HG02981 (cell line): ENCODE measurements around the gene RASGRF1.

Experiments used
- ATAC-seq: cut with Tn5 transposase; IDR thresholded peaks from one replicate; pipeline ENCODE4 v1.9.1; 2021; ENCODE audit warnings: mild to moderate bottlenecking, moderate library complexity; ENCODE audit not compliant: unreplicated experiment

The RASGRF1 gene

DNA sequence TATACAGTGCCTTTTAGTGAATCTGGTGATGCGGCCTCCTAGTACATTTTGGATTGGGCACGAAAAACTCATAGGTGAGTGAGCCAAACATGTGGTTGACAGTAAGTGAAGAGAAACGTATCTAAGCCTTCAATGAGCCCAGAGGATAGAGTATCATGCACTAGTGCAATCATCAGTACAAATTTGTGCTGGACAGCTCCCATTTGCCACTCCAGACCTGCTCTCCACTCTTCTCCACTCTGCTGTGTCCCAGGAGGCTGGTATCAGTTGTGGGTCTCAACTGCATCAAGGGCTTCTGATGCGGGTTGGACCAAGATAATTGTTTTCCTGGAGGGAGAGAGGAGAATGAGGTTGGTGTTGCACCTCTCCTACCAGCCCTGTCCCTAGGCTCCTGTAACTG, 9.1 kb upstream of the RASGRF1 start:
- ATAC-seq, result no peak

DNA sequence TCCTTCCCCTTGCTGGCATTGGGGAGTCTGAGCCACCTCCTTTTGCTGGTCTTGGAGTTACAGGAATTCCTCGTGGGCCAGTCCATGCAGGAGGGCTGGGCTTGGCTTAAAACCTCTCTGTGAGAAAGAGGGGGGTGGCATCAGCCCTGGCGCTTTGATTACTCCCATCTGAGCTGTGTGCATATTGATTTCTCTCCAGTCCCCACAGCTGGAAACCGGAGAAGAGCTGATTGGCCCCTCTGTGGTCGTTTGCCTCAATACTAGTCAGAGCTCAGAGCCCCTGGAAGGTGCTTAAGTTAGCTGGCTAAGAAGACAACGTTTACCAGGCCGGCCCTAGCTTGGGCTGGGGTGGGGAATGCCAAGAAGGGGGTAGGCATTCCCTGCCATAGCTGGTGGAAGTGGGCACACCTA, 4.0 kb upstream of the RASGRF1 start:
- no peak for ATAC-seq

DNA sequence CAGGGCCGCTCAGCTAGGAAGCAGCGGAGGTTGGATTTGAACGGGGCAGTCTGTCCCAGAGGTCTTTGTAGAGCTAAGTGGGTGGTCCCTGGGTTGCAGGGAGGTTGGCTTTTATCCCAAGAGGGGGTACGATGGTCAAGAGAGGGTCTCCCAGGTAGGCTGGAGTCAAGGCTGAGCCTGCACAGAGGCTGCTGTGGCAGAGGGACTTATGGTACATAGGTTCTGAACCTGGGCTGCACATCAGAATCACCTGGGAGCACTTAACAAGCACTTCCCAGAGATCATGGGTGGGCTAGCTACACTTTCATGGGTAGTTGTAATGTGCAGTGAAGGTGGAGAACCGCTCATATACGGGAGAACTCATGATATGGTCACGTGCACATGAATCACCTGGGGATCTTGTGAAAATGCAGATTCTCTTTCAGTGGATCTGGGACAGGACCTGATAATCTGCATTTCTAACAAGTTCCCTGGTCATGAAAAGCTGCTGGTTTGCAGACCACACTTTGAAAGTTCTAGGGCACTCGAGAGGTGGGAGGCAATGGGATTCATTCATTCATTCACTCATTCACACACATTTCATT, 2.9 kb upstream of the RASGRF1 start:
- ATAC-seq, result no peak

DNA sequence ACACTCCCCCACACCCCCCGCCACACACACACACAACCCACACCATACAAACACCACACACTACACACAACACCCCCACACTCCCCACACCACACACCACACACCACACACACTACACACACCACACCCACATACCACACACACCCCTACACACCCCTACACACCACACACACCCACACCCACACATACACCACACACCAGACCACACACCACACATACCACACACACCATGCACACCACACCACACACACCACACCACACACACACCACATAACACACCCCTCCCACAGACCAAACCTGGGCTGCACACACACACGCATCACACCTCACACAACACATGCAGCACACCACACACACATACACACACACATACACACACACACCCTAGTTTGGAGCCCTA, 1.8 kb upstream of the RASGRF1 start:
- no peak for ATAC-seq

DNA sequence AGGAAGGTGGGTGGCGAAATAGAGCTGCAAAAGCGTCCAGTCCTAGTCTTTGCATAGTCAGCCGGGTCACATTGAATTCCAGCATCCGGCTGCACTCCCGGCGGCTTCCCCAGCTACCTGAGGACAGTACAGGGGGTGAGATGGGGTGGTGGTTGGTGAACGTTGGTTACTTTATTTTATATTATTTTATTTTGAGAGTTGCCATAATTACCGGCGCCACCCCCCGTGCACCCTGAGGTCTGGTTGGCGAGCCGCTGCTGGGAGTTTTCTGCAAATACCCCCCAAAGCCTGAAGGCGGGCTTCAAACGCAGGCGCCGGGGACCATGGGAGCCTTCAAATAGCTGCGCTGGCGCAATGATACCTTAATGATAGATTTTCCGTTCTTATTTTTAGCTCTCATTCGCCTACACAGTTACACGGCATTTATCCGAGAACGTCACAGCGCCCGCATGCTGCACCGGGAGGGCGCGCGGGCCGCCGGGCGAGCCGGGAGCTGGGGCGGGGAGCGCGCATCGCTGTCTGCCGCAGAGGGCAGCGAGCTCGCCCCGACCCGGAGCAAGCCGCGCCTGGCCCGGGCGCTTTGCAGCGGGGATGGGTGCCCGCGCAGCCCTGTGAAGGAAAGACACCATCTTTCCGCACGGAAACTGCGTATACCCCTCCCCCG, 756 bp upstream of the RASGRF1 start:
- no peak for ATAC-seq

DNA sequence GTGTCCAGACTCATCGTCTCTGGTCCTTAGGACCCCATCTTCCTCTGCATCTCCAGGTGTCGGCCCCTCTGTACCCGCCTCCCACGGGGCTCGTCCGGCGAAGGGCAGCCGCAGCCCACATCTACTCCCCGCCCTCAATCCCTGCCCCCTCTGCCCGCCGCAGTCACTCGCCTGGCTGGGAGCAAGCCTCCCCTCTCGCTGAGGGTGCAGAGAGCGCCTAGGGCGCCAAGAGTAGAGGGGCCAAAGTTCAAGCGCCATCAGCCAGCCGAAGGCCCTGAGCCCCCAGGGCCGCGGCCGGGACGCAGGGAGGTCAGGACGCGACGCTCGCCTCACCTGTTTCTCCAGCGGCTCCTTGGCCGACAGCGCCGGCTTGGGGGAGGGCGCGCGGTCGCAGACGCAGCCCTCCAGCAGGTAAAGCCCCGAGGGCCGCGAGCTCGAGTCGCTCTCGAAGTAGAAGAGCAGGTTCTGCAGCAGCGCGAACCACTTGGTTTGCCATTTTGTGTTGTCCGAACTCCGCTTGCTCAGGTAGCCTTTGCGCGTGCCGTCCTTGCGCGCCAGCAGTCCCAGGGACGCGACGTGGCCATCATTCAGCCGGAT, 592 bp downstream of the RASGRF1 start:
- ATAC-seq, result no peak

DNA sequence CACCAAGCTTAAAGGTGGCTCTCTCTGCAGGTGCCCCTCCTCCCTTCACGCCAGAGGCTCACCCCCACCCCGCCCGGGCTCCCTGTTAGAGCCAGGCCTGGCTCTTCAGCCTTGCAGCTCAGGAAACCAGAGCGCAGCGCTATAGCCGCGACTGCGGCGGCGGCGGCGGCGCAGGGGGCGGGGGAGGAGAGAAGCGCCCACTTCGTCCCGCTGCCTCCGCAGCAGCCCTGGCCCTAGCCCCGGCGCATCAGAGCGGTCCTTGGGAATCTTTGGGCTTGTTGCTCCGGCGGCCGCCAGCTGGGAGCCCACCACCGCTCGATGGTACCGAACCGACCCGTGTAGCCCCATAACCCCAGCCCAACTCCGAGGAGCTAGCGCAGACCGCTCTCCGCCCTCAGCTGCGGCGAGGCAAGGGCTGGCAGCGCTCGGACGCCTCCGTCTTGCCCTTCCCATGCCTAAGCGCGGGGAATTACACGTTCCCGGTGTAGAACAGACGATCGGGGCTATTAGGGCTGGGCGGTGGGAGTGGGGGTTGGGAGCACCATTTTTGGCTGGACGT, 1.2 kb downstream of the RASGRF1 start:
- no peak for ATAC-seq

DNA sequence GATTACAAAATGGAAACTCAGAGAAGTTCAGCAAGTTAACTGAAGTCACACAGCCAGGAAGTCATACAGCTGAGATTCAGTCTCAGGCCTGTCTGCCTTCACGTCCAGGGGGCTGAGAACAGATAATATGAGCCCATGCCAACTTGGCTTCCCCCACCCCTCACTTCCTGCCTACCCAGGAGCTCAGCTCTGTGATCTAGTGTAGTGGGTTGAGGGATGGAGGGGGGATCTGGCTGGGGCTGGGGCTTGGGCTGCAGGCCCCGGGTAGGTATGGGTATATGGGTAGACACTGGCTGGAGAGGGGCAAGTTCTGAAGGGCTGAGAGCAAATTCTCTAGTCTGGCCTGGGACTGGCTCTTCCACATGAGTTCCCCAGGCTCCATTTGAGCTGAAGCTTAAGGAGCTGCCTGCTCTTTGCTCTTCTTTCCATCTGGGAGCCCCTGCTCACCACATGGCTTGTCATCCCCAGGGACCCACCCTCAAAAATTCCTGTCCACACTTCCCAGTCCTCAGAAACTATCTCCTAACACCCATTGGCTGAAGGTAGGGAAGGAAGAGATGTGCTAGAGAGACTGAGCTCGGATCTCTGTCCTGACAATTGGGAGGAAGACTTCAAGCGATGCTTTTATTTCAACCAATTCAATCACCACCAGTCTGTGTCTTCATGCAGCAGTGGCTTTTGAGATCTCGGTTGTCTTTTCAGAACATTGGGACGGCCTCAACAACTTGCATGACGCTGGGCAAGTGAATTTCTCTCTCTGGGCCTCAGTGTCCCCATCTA, 2.0 kb downstream of the RASGRF1 start:
- no peak for ATAC-seq

DNA sequence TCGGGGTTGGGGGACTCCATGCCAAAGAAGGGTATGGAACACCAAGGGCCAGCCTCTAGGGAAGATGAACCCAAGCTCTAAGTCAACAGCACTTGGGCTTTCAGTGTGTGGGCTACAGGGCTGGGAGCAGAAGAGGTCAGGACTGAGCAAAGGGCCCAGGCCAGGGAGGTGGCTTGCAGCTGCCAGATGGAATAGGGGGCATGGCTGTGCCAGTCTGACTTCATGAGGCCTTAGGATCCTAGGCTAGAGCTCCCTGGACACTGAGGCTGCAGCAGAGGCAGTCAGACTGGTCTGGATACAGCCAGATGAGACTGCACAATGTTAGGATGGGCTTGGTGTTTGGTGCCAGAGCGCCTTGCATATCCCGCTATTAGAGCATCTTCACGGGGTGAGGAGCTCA, 3.8 kb downstream of the RASGRF1 start:
- ATAC-seq, result no peak

DNA sequence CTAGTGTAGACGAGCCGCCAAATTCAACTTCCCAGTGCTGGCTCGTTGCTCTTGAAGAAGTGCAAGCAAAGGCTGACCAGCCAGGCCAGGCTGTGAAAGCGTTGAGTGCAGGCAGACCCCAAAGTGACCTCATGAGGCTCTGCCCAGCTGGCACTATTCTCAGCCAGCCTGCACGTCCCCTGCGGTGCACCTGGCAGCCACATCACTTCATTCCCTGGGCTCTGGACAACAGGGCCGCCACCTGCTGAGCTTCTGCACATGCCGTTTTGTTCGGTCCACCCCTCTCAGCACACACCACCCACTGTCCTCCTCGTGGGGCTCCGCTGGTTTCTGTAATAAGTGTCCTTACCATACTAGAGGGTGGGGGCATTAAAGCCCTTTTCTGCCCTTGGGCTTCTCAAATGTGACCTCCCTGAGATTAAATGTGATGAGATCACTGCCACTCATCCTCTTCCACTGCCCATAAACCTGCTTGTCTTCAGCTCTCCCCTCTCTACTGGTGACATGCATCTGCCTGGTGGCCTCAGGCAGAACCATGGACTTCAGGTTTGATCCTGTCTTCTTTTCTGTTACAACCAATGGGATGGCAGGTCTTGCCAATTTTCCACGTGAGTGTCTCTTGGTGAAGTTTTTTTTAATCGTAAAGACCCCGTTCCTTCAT, 6.1 kb downstream of the RASGRF1 start:
- no peak for ATAC-seq

DNA sequence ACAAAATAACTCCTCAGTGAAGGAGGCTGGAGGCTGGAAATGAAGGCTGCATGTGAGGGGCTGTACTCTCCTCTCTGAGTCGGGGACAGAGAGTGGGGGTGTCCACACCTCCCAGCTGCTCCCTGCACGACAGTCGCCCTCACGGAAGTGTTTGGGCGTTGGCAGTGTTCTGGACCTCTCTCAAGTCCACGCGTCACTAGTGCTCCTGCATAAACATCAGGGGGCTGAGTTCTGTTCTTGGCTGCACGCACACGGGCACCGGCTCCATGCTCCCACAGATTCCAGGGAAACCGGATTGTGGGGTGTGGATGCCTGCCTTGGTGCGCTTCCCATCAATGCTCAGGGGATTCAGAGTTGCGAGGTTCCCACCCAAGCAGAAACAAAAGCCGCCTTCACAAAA, 7.4 kb downstream of the RASGRF1 start:
- no peak for ATAC-seq

DNA sequence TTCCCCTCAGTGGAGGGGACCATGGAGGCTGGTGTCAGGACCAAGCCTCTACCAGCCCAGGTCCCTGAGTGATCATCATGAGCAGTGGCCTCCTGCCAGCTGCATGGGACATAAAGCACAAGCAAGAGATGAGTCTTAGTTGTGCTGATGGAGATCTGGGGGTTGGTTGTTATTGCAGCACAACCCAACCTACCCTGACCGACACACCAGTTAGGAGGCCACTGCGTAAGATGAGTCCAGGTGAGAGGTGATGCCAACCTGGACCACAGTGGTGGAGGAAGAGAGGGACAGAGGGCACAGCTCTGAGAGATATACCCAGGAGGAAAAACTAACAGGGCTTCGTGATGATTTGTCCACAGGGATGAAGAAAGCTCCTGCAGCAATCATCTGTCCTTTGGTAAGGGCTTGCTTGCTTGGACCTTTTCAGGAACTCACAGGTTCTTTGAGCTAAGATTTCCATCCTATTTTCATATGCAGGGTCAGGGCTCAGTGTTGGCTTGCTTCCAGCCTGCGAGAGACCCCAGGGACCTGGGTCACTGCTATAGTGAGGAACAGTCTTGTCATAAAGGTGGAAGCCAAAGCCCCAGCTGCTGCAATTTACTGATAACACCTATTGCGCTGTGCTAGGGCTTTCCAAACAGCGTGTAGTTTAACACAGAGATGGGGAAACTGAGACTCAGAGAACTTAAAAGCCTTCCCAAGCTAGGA, 8.1 kb downstream of the RASGRF1 start:
- no peak for ATAC-seq

DNA sequence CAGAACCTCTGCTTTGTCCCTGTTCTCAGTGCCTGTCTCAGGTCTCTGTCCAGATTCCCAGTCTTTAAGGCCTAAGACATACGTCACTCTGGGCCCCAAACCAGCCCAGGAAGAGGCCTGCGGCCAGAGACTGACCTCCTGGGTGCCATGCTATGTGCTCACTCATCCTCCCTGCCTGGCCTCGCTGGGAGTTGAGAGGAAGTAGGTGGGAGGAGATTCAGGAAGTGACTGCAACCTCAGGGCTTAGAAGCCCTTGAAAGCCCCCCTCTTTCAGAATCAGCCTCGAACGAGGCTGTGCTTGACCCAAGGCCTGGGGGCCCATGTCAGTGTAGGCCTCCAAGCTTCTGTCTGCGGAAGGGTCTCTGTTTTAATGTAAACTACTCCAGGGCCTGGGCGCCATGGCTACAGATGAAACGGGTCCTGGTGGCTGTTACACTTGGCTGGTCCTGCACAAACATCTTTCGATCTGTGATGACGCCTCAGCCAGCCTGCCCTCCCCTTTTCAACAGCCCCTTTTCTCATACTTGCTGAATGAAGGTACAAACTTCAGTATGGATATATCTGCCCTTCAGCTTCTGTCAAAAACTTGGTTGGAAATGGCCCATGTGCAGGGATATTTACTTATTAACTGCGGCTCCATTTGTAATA, 11.7 kb downstream of the RASGRF1 start:
- ATAC-seq, result no peak

DNA sequence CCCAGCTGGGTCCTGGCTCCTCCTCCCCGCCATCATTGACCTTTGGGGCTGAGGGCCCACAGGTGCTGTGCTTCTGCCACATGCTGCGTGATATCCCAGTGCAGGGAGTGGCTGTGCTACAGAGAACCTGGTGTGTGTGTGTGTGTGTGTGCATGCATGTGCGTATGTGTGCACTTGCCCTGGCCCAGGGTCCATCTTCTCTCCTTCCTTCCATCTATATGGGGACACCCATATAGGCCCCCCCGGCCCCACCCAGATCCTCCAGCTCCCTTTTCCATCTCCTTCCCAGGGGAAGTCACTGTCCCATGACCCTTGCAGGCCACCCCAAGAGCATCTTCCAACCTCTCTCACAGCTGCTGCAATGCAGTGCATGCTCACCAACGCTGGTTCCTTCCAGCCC, 12.6 kb downstream of the RASGRF1 start:
- ATAC-seq, result no peak

DNA sequence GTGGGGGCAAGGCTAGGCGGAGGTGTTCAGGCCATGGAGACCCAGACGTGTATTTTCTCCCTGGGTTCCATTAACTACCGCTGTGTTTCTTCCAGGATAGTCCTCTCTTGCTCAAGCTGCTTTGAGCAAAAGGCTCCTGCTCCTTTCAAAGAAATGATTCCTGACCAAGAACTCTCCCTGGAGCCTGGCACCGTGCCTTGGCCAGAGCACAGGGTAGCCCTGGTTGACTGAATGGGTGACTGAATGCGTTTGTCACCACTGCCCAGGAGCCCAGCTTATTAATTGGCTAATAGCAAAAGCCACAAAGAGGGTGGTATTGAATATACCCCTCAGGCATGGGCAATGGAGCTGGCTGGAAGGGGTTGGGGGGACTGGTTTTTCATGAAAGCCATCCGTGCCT, 13.9 kb downstream of the RASGRF1 start:
- no peak for ATAC-seq

DNA sequence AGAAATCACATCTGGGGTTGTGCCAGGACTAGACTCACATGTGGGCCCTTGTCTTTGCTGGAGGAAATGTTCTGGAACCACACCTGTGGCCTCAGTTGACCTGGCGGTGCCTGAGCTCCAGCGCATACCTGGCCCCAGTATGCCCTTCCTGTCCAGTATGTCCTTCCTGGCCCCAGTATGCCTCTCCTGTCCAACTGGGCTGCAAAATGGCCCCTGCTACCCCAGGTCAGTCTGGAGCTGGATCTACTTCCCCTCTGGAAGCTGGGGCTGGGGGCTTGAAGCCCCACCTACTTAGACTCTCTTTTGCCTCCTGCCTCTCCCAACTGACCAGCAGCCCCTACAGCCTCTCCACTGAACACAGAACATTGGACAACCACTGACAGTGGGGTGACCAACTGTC, 15.3 kb downstream of the RASGRF1 start:
- ATAC-seq, result no peak

DNA sequence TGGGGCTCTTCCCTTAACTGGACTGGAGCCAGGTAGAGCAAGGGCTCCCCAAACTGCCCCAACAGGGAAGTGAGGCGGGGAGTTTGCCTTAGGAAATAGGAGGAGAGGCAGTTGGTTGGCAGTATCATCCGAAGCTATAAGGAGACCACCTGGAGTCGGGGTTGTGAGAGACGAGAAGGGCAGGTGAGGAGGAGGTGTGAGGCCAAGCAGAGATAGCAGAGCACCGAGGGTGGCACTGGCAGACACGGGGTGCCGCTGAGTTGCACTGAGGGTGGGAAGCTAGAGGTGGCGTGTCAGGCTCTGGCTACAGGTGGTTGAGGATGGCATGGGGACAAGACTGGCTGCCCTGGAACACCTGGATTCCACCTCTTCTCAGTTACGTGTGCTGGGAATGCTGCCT, 17.2 kb downstream of the RASGRF1 start:
- no peak for ATAC-seq

DNA sequence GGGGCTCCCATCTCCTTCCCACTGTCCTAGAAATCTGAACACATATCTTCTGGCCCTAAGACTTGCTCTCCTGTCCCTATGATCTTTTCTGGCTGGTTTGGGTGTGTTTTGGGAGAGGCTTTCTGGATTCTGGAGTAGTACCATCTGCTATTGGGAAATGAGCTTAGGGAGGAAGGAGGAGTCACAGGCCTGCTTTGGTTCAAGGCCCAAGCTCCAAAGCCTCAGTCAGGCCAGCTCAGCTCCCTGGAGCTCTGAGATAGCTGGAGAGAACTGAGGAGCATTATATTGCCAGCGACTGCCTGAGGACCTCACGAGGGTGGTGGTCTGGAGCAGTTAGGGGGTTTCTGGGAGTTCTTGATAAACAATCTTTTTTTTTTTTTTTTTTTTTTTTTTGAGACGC, 18.7 kb downstream of the RASGRF1 start:
- ATAC-seq, result no peak

DNA sequence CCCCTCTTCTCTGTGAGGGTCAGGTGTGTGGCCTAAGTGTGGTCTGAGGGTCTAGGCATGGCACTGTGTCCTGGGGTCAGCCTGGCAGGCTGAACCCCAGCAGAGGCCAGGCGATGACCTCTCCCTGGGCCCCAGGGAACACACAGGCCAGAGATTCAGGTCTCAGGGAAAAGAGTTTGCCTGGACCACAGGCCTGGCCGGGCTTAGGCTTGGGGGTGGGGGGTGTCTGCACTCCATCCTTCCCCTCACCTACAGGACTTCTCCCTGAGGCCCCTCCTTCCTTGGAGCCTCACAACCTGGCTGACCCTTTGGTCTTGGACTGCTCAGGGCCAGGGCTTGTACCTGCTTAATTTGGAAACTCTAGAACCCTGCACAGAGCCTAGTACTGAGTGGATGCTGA, 21.8 kb downstream of the RASGRF1 start:
- no peak for ATAC-seq

DNA sequence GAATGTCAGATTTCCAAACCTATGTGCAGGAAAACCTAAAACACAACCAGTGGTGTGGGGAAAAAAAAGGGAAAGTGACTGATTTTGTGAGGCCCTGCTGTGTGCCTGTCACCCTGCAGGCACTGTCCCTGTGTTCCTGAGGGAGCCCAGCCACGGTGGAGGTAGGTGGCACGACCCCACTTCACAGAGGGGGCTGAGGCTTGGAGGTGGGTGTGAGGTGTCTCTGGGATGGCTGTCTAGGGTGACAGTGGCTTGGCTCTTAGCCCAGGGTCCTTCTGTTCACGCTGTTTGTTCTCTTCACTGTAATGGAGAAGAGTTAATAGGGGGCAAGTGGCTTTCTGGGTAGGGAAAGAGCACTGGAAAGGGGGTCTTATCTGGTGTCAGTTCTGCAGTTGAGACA, 22.6 kb downstream of the RASGRF1 start:
- no peak for ATAC-seq
